H1 (cell line): ENCODE results near the gene USP30. TPM values are rescaled to one million over a fixed set of nuclear protein-coding genes. Genes with fewer than 3 reads are reported as not detected.

Source experiments
- ATF2 ChIP-seq: IDR thresholded peaks from 2 replicates; pipeline ENCODE4 v1.6.1; 2012; ENCODE audit warnings: low read length, inconsistent platforms
- CEBPB ChIP-seq: IDR thresholded peaks from 2 replicates; pipeline ENCODE4 v1.6.1; 2012; ENCODE audit warnings: low read depth, low read length
- CHD7 ChIP-seq: fragments of 300-600 bp; sonication (generic); IDR thresholded peaks from 2 replicates; pipeline ENCODE4 v1.7.1; 2012; ENCODE audit warnings: low read length, moderate library complexity, mild to moderate bottlenecking, inconsistent platforms; ENCODE audit not compliant: insufficient replicate concordance
- CREB1 ChIP-seq: IDR thresholded peaks from 2 replicates; pipeline ENCODE4 v1.6.1; 2012; ENCODE audit warnings: inconsistent platforms
- PHF8 ChIP-seq: fragments of 200-600 bp; sonication (generic); conservative IDR thresholded peaks from 2 replicates; pipeline ENCODE4 v1.7.1; 2012; ENCODE audit warnings: low read depth, mild to moderate bottlenecking, inconsistent platforms, low read length, moderate library complexity
- SIN3A ChIP-seq, 2 experiments: IDR thresholded peaks in 1 of 2; conservative IDR thresholded peaks in 1 of 2; 2 replicates each; pipeline ENCODE4 v1.6.1; 2011 to 2012; ENCODE audit warnings: low read length in 2 of 2, improper control_type of control experiment in 1 of 2, low read depth in 1 of 2, mild to moderate bottlenecking in 1 of 2
- SP4 ChIP-seq: IDR thresholded peaks from 2 replicates; pipeline ENCODE4 v1.6.1; 2012; ENCODE audit warnings: low read length, inconsistent platforms
- TBP ChIP-seq: IDR thresholded peaks from 2 replicates; pipeline ENCODE4 v1.6.1; 2011; ENCODE audit warnings: low read depth, low read length, improper control_type of control experiment
- polyA plus RNA-seq, 7 experiments: library from polyadenylated mRNA; depleted of rRNA in 3 of 7; stranded (reverse) in 5 of 7; unstranded in 2 of 7; fragments of >200 nt in 5 of 7; fragments of 200-250 nt in 2 of 7; gene quantifications; 1 replicate in 5 of 7; 2 replicates in 1 of 7; 4 replicates in 1 of 7; pipeline versions ENCODE4 v1.2.1 to v1.2.3, GENCODE V29; 2011 to 2013; ENCODE audit warnings: missing spikeins in 2 of 7, mixed read lengths in 2 of 7
- total RNA-seq: library from RNA; stranded (reverse); fragmentation: NEBNext Ultra II Directional; extraction: Animal tissue kit (Norgen Biotek cat#: 25700); gene quantifications from 2 replicates; pipeline ENCODE4 v1.2.1, GENCODE V29; 2021

Gene USP30
- total and polyA plus RNA-seq, 2 of the 8 experiments (the other 6 are each of a cell fraction or from before 2014, with no cell fraction given), result 7.0 to 12.2 TPM

GRCh38 chr12:109052414-109053323 lies at the start of gene USP30 (continued):
- TF ChIP-seq TBP (peak; percentile 77), SP4 (peak; percentile 90; the same call in 1 of the 2 replicates), CHD7 (no peak), ATF2 (peak; percentile 73), CEBPB (0 out of 2 replicates have a peak, but pooled peaks have one; percentile 12), CREB1 (peak; percentile 72; the same call in 1 of the 2 replicates), SIN3A (conservative IDR thresholded peaks at IDR 0.05 in 1 of 2, IDR thresholded peaks at IDR 0.05 in 1 of 2; ENCODE audit: low read depth in 1 of 2, low read length in 2 of 2) (peak; percentile 95 to 99), PHF8 (peak; percentile 66)
